Measurements from ENCODE around the gene BCAS3. TPM values are rescaled to one million over a fixed set of nuclear protein-coding genes. Genes with fewer than 3 reads are reported as not detected.

BCAS3 gene
- polyA plus RNA-seq, 1 donor from 2014 or later: 23.2 TPM

- no peak overlapping the region for H3K4me3 Mint-ChIP-seq
- H3K27ac Mint-ChIP-seq: peak overlapping the region in 1 of 3 donors; percentile 55
- H3K4me1 Mint-ChIP-seq: peaks cover 0 to 4% (median 3%) of the 10 kb centered on the region in 3 donors
- H3K9me3 Mint-ChIP-seq: peaks cover 0 to 4% (median 0%) of the 10 kb centered on the region in 3 donors
- H3K27me3 Mint-ChIP-seq: no peaks in the 10 kb centered on the region
- peaks cover 2% of the 10 kb centered on the region for H3K36me3 Mint-ChIP-seq
Measured at GRCh38 chr17:60819447-60820130, 141.9 kb downstream of the BCAS3 start.

- no peak overlapping the region for H3K27ac Mint-ChIP-seq
- no peaks in the 10 kb centered on the region for H3K36me3 Mint-ChIP-seq
- H3K4me3 Mint-ChIP-seq: no peak overlapping the region
- no peaks in the 10 kb centered on the region for H3K9me3 Mint-ChIP-seq
- H3K27me3 Mint-ChIP-seq: no peaks in the 10 kb centered on the region
- peaks cover 0 to 4% (median 3%) of the 10 kb centered on the region in 3 donors for H3K4me1 Mint-ChIP-seq
Measured at GRCh38 chr17:60823515-60823914, 145.9 kb downstream of the BCAS3 start.

GRCh38 chr17:60825351-60825750 is 147.7 kb downstream of the BCAS3 start:
- no peak overlapping the region for H3K4me3 Mint-ChIP-seq
- H3K36me3 Mint-ChIP-seq: no peaks in the 10 kb centered on the region
- peaks cover 0 to 5% (median 4%) of the 10 kb centered on the region in 3 donors for H3K4me1 Mint-ChIP-seq
- H3K27me3 Mint-ChIP-seq: no peaks in the 10 kb centered on the region
- H3K9me3 Mint-ChIP-seq: peaks cover 0 to 2% (median 0%) of the 10 kb centered on the region in 3 donors
- no peak overlapping the region for H3K27ac Mint-ChIP-seq

- Mint-ChIP-seq H3K4me1 (peaks cover 0 to 5% (median 3%) of the 10 kb centered on the region in 3 donors), H3K4me3 (no peak overlapping the region), H3K27ac (peak overlapping the region in 1 of 3 donors; percentile 7), H3K36me3 (no peaks in the 10 kb centered on the region), H3K27me3 (no peaks in the 10 kb centered on the region), H3K9me3 (peaks cover 0 to 2% (median 0%) of the 10 kb centered on the region in 3 donors)
Measured at GRCh38 chr17:60827943-60828342, 150.3 kb downstream of the BCAS3 start.

GRCh38 chr17:60832151-60832585 is 154.5 kb downstream of the BCAS3 start:
- H3K4me3 Mint-ChIP-seq: no peak overlapping the region
- no peak overlapping the region for H3K27ac Mint-ChIP-seq

GRCh38 chr17:60832631-60833030 is 155.0 kb downstream of the BCAS3 start:
- Mint-ChIP-seq H3K4me3 (no peak overlapping the region), H3K27ac (no peak overlapping the region), H3K27me3 (no peaks in the 10 kb centered on the region), H3K36me3 (no peaks in the 10 kb centered on the region), H3K4me1 (peaks cover 0 to 3% (median 2%) of the 10 kb centered on the region in 3 donors), H3K9me3 (peaks cover 0 to 4% (median 2%) of the 10 kb centered on the region in 3 donors)

More at GRCh38 chr17:60832151-60832585, 154.5 kb downstream of the BCAS3 start:
- Mint-ChIP-seq H3K9me3 (peaks cover 0 to 2% (median 1%) of the 10 kb centered on the region in 3 donors), H3K27me3 (no peaks in the 10 kb centered on the region), H3K36me3 (no peaks in the 10 kb centered on the region), H3K4me1 (peaks cover 0 to 3% (median 2%) of the 10 kb centered on the region in 3 donors)

- Mint-ChIP-seq H3K27ac (no peak overlapping the region), H3K4me3 (no peak overlapping the region)
Measured at GRCh38 chr17:60840456-60840855, 162.8 kb downstream of the BCAS3 start.

GRCh38 chr17:60845012-60845411 is 167.4 kb downstream of the BCAS3 start:
- Mint-ChIP-seq H3K27ac (no peak overlapping the region), H3K4me1 (peaks cover 0 to 3% (median 0%) of the 10 kb centered on the region in 3 donors), H3K9me3 (peaks cover 0 to 6% (median 1%) of the 10 kb centered on the region in 3 donors), H3K36me3 (peaks cover 10% of the 10 kb centered on the region), H3K4me3 (no peak overlapping the region), H3K27me3 (no peaks in the 10 kb centered on the region)

More at GRCh38 chr17:60840456-60840855, 162.8 kb downstream of the BCAS3 start:
- H3K4me1 Mint-ChIP-seq: peaks cover 0 to 2% (median 0%) of the 10 kb centered on the region in 3 donors
- no peaks in the 10 kb centered on the region for H3K27me3 Mint-ChIP-seq
- peaks cover 1 to 4% (median 2%) of the 10 kb centered on the region in 3 donors for H3K9me3 Mint-ChIP-seq
- peaks cover 3% of the 10 kb centered on the region for H3K36me3 Mint-ChIP-seq

- no peaks in the 10 kb centered on the region for H3K27me3 Mint-ChIP-seq
- peaks cover 0 to 6% (median 1%) of the 10 kb centered on the region in 3 donors for H3K9me3 Mint-ChIP-seq
- no peak overlapping the region for H3K27ac Mint-ChIP-seq
Measured at GRCh38 chr17:60846175-60846574, 168.5 kb downstream of the BCAS3 start.

GRCh38 chr17:60851181-60851580 is 173.5 kb downstream of the BCAS3 start:
- H3K4me3 Mint-ChIP-seq: no peak overlapping the region
- H3K9me3 Mint-ChIP-seq: peaks cover 0 to 13% (median 0%) of the 10 kb centered on the region in 3 donors
- H3K27ac Mint-ChIP-seq: no peak overlapping the region
- peaks cover 0 to 3% (median 0%) of the 10 kb centered on the region in 3 donors for H3K4me1 Mint-ChIP-seq
- peaks cover 12% of the 10 kb centered on the region for H3K36me3 Mint-ChIP-seq
- H3K27me3 Mint-ChIP-seq: no peaks in the 10 kb centered on the region

More at GRCh38 chr17:60846175-60846574, 168.5 kb downstream of the BCAS3 start:
- H3K36me3 Mint-ChIP-seq: peaks cover 10% of the 10 kb centered on the region
- no peak overlapping the region for H3K4me3 Mint-ChIP-seq
- H3K4me1 Mint-ChIP-seq: peaks cover 0 to 3% (median 0%) of the 10 kb centered on the region in 3 donors

GRCh38 chr17:60857556-60858080 is 180.0 kb downstream of the BCAS3 start:
- Mint-ChIP-seq H3K9me3 (peaks cover 0 to 8% (median 0%) of the 10 kb centered on the region in 3 donors), H3K36me3 (peaks cover 12% of the 10 kb centered on the region), H3K4me1 (peaks cover 0 to 3% (median 0%) of the 10 kb centered on the region in 3 donors), H3K4me3 (no peak overlapping the region), H3K27me3 (no peaks in the 10 kb centered on the region), H3K27ac (no peak overlapping the region)

GRCh38 chr17:60862482-60862881 is 184.8 kb downstream of the BCAS3 start:
- H3K27me3 Mint-ChIP-seq: no peaks in the 10 kb centered on the region

GRCh38 chr17:60863892-60864707 is 186.4 kb downstream of the BCAS3 start:
- Mint-ChIP-seq H3K27me3 (no peaks in the 10 kb centered on the region), H3K9me3 (no peaks in the 10 kb centered on the region), H3K36me3 (peaks cover 3% of the 10 kb centered on the region), H3K27ac (no peak overlapping the region), H3K4me1 (peaks cover 4 to 14% (median 12%) of the 10 kb centered on the region in 3 donors), H3K4me3 (peak overlapping the region in 2 of 4 donors; percentile 9 to 34)

More at GRCh38 chr17:60862482-60862881, 184.8 kb downstream of the BCAS3 start:
- Mint-ChIP-seq H3K27ac (no peak overlapping the region), H3K36me3 (peaks cover 7% of the 10 kb centered on the region), H3K4me3 (no peak overlapping the region), H3K4me1 (peaks cover 4 to 14% (median 12%) of the 10 kb centered on the region in 3 donors), H3K9me3 (no peaks in the 10 kb centered on the region)

- H3K36me3 Mint-ChIP-seq: peaks cover 3% of the 10 kb centered on the region
- no peaks in the 10 kb centered on the region for H3K27me3 Mint-ChIP-seq
- H3K4me1 Mint-ChIP-seq: peaks cover 4 to 14% (median 12%) of the 10 kb centered on the region in 3 donors
- H3K9me3 Mint-ChIP-seq: no peaks in the 10 kb centered on the region
- H3K27ac Mint-ChIP-seq: no peak overlapping the region
- H3K4me3 Mint-ChIP-seq: peak overlapping the region in 1 of 4 donors; percentile 49
Measured at GRCh38 chr17:60864708-60865005, 187.0 kb downstream of the BCAS3 start.

GRCh38 chr17:60874772-60875171 is 197.1 kb downstream of the BCAS3 start:
- peaks cover 7% of the 10 kb centered on the region for H3K36me3 Mint-ChIP-seq
- no peak overlapping the region for H3K4me3 Mint-ChIP-seq
- no peaks in the 10 kb centered on the region for H3K9me3 Mint-ChIP-seq
- no peaks in the 10 kb centered on the region for H3K4me1 Mint-ChIP-seq
- no peak overlapping the region for H3K27ac Mint-ChIP-seq
- no peaks in the 10 kb centered on the region for H3K27me3 Mint-ChIP-seq
